B cell (primary cell): ENCODE data around the gene ZNF385D. TPM values are rescaled to one million over a fixed set of nuclear protein-coding genes. Genes with fewer than 3 reads are reported as not detected.

Experiments
- ATAC-seq: fragments of 200-7000 bp; cut with Tn5 transposase; one replicate; pipeline ENCODE4 v1.10.0; 2021; ENCODE audit warnings: low read depth, mild to moderate bottlenecking, moderate number of reproducible peaks, moderate library complexity
- CTCF ChIA-PET: fragments of 350-600 bp; sonication (Branson Sonifier 250); formaldehyde crosslinking; loops from one replicate; lab custom pipeline; 2021; ENCODE audit warnings: antibody characterized with exemption, inconsistent platforms; lab: Charles Lee
- POLR2A ChIA-PET: fragments of 350-600 bp; sonication (Branson Sonifier 250); formaldehyde crosslinking; loops from one replicate; lab custom pipeline; 2021; ENCODE audit warnings: antibody characterized with exemption; lab: Charles Lee
- DNase-seq: peaks from one replicate; pipeline ENCODE4 v3.0.0; 2013
- H2AFZ ChIP-seq: 2 replicates; pipeline ENCODE4 v1.6.1; 2012; ENCODE audit warnings: mild to moderate bottlenecking, low read depth, low read length; ENCODE audit not compliant: insufficient read depth, poor library complexity, severe bottlenecking
- H3K27ac ChIP-seq, 2 donors: 1 replicate in 1 of 2; 2 replicates in 1 of 2; pipeline ENCODE4 v1.5.1; 2012 to 2013; ENCODE audit warnings: low read length in 2 of 2, mild to moderate bottlenecking in 2 of 2, moderate library complexity in 1 of 2
- H3K27me3 ChIP-seq, 4 experiments: fragments of 200-600 bp in 1 of 4; sonication (generic) in 1 of 4; replicated peaks in 1 of 4; 1 replicate in 2 of 4; 2 replicates in 2 of 4; pipeline versions ENCODE4 v1.6.1 to v1.7.0; 2013 to 2016; ENCODE audit warnings: low read length in 3 of 4, mild to moderate bottlenecking in 2 of 4, mixed read lengths in 1 of 4, moderate library complexity in 1 of 4; ENCODE audit not compliant: insufficient read depth in 4 of 4, control insufficient read depth in 3 of 4; ENCODE audit errors: control extremely low read depth in 1 of 4
- H3K36me3 ChIP-seq, 2 experiments: replicated peaks in 1 of 2; 1 replicate in 1 of 2; 2 replicates in 1 of 2; pipeline versions ENCODE4 v1.6.1 to v1.7.1; 2013; ENCODE audit warnings: low read length in 1 of 2; ENCODE audit not compliant: insufficient read depth in 2 of 2, control insufficient read depth in 1 of 2; ENCODE audit errors: control extremely low read depth in 1 of 2, extremely low read depth in 1 of 2
- H3K4me1 ChIP-seq, 2 donors: fragments of 200-600 bp in 1 of 2; sonication (generic) in 1 of 2; 1 replicate in 1 of 2; 2 replicates in 1 of 2; pipeline versions ENCODE4 v1.5.1 to v1.6.1; 2013 to 2017; ENCODE audit warnings: low read length in 2 of 2; ENCODE audit not compliant: control insufficient read depth in 2 of 2, insufficient read depth in 2 of 2
- H3K4me2 ChIP-seq: replicated peaks from 2 replicates; pipeline ENCODE3; 2012; ENCODE audit warnings: mild to moderate bottlenecking, low read depth, low read length; ENCODE audit not compliant: poor library complexity, severe bottlenecking
- H3K4me3 ChIP-seq, 5 experiments: fragments of 200-600 bp in 1 of 5; sonication (generic) in 1 of 5; 1 replicate in 3 of 5; 2 replicates in 2 of 5; pipeline versions ENCODE4 v1.5.1 to v1.7.0; 2011 to 2016; ENCODE audit warnings: low read length in 4 of 5, mild to moderate bottlenecking in 4 of 5, low read depth in 2 of 5, control low read depth in 1 of 5, moderate library complexity in 1 of 5; ENCODE audit not compliant: insufficient read depth in 1 of 5; ENCODE audit errors: control extremely low read depth in 1 of 5, extremely low read depth in 1 of 5
- H3K79me2 ChIP-seq: fragments of 200-600 bp; sonication (generic); one replicate; pipeline ENCODE4 v1.6.0; 2016; ENCODE audit warnings: low read length; ENCODE audit not compliant: control insufficient read depth, insufficient read depth
- H3K9ac ChIP-seq: fragments of 200-600 bp; sonication (generic); 2 replicates; pipeline ENCODE4 v1.6.1; 2017; ENCODE audit warnings: mild to moderate bottlenecking, low read length, moderate library complexity
- H3K9me3 ChIP-seq, 3 donors: one replicate each; pipeline versions ENCODE4 v1.6.1 to v1.7.1; 2013; ENCODE audit warnings: low read length in 2 of 3; ENCODE audit not compliant: control insufficient read depth in 2 of 3, insufficient read depth in 1 of 3; ENCODE audit errors: control extremely low read depth in 1 of 3
- H4K20me1 ChIP-seq: 2 replicates; pipeline ENCODE4 v1.6.0; 2012; ENCODE audit warnings: mild to moderate bottlenecking, low read length; ENCODE audit not compliant: insufficient read depth, control insufficient read depth, poor library complexity, severe bottlenecking
- H3K27ac Mint-ChIP-seq: one replicate; pipeline ENCODE4 v1.8.0; 2021; ENCODE audit warnings: mixed read lengths
- H3K27me3 Mint-ChIP-seq: one replicate; pipeline ENCODE4 v1.8.0; 2021; ENCODE audit warnings: mixed read lengths
- H3K4me1 Mint-ChIP-seq: one replicate; pipeline ENCODE4 v1.8.0; 2021; ENCODE audit warnings: mixed read lengths
- H3K4me3 Mint-ChIP-seq: one replicate; pipeline ENCODE4 v1.8.0; 2021; ENCODE audit warnings: mixed read lengths
- H3K9me3 Mint-ChIP-seq: one replicate; pipeline ENCODE4 v1.8.0; 2022; ENCODE audit warnings: mixed read lengths; ENCODE audit not compliant: insufficient read depth
- CTCF ChIP-seq: fragments of 200-600 bp; IDR thresholded peaks from one replicate; pipeline ENCODE4 v1.8.0; 2022; ENCODE audit warnings: antibody characterized with exemption, mild to moderate bottlenecking
- EZH2 ChIP-seq: IDR thresholded peaks from 2 replicates; pipeline ENCODE4 v1.6.1; 2012; ENCODE audit warnings: borderline replicate concordance, low read depth, mild to moderate bottlenecking, moderate library complexity, low read length; ENCODE audit not compliant: insufficient read depth, poor library complexity, severe bottlenecking
- WGBS: methylation state at CpG from one replicate; pipeline ENCODE4 v1.1.5; 2013; ENCODE audit warnings: missing lambda C conversion rate; ENCODE audit not compliant: insufficient coverage; 5-methylcytosine and 5-hydroxymethylcytosine counted together
- intact Hi-C: fragments of 100-400 bp; cut with micrococcal nuclease; formaldehyde crosslinking; loops from one replicate; pipeline ENCODE4 v1.10.0; 2022
- polyA plus RNA-seq: library from polyadenylated mRNA; depleted of rRNA; stranded (reverse); fragments of >200 nt; gene quantifications from 2 replicates; pipeline ENCODE4 v1.2.3, GENCODE V29; 2012
- total RNA-seq, 2 donors: library from RNA; stranded (reverse); fragments of 120-200 nt in 1 of 2; gene quantifications; 1 replicate in 1 of 2; 2 replicates in 1 of 2; pipeline versions ENCODE4 v1.2.3 to v1.2.4, GENCODE V29; 2013 to 2022

The ZNF385D gene
- total and polyA plus RNA-seq, 2 donors (not counting 1 experiment from before 2014, with no cell fraction given): not detected

GRCh38 chr3:21665444-21666100, 85.4 kb downstream of the ZNF385D start:
- 62% methylated on average over 4 of the region's 6 CpGs for WGBS
- no peaks in the 10 kb centered on the region for H4K20me1 ChIP-seq
- no peak overlapping the region for H3K27ac ChIP-seq
- ChIA-PET CTCF (no interaction called here), POLR2A (no interaction called here)
- H3K79me2 ChIP-seq: no peaks in the 10 kb centered on the region
- Mint-ChIP-seq H3K4me1 (no peaks in the 10 kb centered on the region), H3K4me3 (no peak overlapping the region), H3K27me3 (no peaks in the 10 kb centered on the region), H3K9me3 (no peaks in the 10 kb centered on the region), H3K27ac (no peak overlapping the region)
- no peaks in the 10 kb centered on the region for H3K4me1 ChIP-seq
- TF ChIP-seq EZH2 (no peak), CTCF (no peak)
- no peak overlapping the region for H2AFZ ChIP-seq
- intact Hi-C loops: no loop called here
- no peak overlapping the region for H3K9ac ChIP-seq
- H3K36me3 ChIP-seq: no peaks in the 10 kb centered on the region
- H3K9me3 ChIP-seq: peaks cover 0 to 3% (median 0%) of the 10 kb centered on the region in 3 donors
- DNase-seq (no peak), ATAC-seq (no peak)
- no peak overlapping the region for H3K4me2 ChIP-seq
- H3K4me3 ChIP-seq: no peak overlapping the region
- H3K27me3 ChIP-seq: no peaks in the 10 kb centered on the region

DNA sequence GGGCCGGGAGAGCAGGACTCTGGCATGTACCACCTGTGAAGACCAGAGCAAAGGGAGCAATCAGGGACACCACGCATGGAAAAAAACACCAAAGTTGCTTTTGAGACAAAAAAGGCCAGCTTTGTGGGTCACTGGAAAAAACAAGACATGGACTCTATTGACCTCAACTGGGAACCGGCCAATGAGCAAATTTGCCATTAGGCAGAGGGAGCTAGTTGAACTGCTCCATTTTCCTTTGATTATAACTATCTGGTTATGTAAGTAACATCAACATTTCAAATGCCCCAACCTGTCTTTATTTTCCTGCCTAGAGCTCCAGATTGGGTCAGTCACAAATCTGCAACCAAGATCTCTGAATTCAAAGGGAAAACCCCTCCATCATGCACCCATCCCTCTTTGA, 86.0 kb downstream of the ZNF385D start:
- ATAC-seq (no peak), DNase-seq (no peak)
- WGBS: 96% methylated on average over 2 of the region's 3 CpGs
- intact Hi-C loops: no loop called here
- no peaks in the 10 kb centered on the region for H4K20me1 ChIP-seq
- no peak overlapping the region for H3K4me2 ChIP-seq
- H3K4me3 ChIP-seq: no peak overlapping the region
- Mint-ChIP-seq H3K4me1 (no peaks in the 10 kb centered on the region), H3K4me3 (no peak overlapping the region), H3K27ac (no peak overlapping the region), H3K9me3 (no peaks in the 10 kb centered on the region), H3K27me3 (no peaks in the 10 kb centered on the region)
- H3K27me3 ChIP-seq: no peaks in the 10 kb centered on the region
- TF ChIP-seq EZH2 (no peak), CTCF (no peak)
- no peak overlapping the region for H2AFZ ChIP-seq
- peaks cover 0 to 3% (median 0%) of the 10 kb centered on the region in 3 donors for H3K9me3 ChIP-seq
- H3K9ac ChIP-seq: no peak overlapping the region
- no peaks in the 10 kb centered on the region for H3K79me2 ChIP-seq
- H3K4me1 ChIP-seq: no peaks in the 10 kb centered on the region
- H3K36me3 ChIP-seq: no peaks in the 10 kb centered on the region
- POLR2A ChIA-PET: no interaction called here
- no peak overlapping the region for H3K27ac ChIP-seq
- CTCF ChIA-PET: no interaction called here
